OCI-LY7 (cell line): ENCODE results near the gene TXN. TPM values are rescaled to one million over a fixed set of nuclear protein-coding genes. Genes with fewer than 3 reads are reported as not detected.

Experiments used
- total RNA-seq, 2 experiments: library from RNA; depleted of rRNA in 1 of 2; stranded (reverse); fragments of >200 nt in 1 of 2; shearing (Covaris generic) in 1 of 2; gene quantifications; 2 replicates each; pipeline ENCODE4 v1.2.3, GENCODE V29; 2014 to 2022

TXN gene
- total RNA-seq, 2 experiments from 2014 or later, result 120 to 165 TPM

Other genes starting within 250 kb of the TXN start
- not detected in 2 replicates for gene C9orf152, start 48.3 kb downstream of the TXN start, total RNA-seq (2014; rRNA removed; shearing (Covaris generic))
- not detected in 2 replicates for gene C9orf152, start 48.3 kb downstream of the TXN start, total RNA-seq (2022)
- gene TXNDC8, start 81.4 kb upstream of the TXN start, total RNA-seq (2014; rRNA removed; shearing (Covaris generic)), result not detected in 2 replicates
- gene TXNDC8, start 81.4 kb upstream of the TXN start, total RNA-seq (2022), result not detected in 2 replicates